Uterus (tissue), 4 donors: Measurements from ENCODE around the gene ATP13A3. TPM values are rescaled to one million over a fixed set of nuclear protein-coding genes. Genes with fewer than 3 reads are reported as not detected.

ENCODE experiments used
- DNase-seq, 2 donors: peaks; one replicate each; pipeline ENCODE4 v3.0.0-alpha.2; 2019 to 2020
- H3K27ac ChIP-seq, 2 donors: fragments of 200-600 bp; sonication (generic); 1 replicate in 1 of 2; 2 replicates in 1 of 2; pipeline ENCODE4 v1.5.1; 2016 to 2018
- H3K27me3 ChIP-seq, 2 donors: fragments of 200-600 bp; sonication (generic); one replicate each; pipeline ENCODE4 v1.5.1; 2018 to 2019; ENCODE audit warnings: control low read depth in 1 of 2
- H3K36me3 ChIP-seq, 2 donors: fragments of 200-600 bp; sonication (generic); one replicate each; pipeline ENCODE4 v1.5.1; 2019; ENCODE audit warnings: control low read depth in 1 of 2
- H3K4me1 ChIP-seq, 2 donors: fragments of 200-600 bp; sonication (generic); one replicate each; pipeline ENCODE4 v1.5.1; 2018 to 2019; ENCODE audit warnings: control low read depth in 1 of 2
- H3K4me3 ChIP-seq, 2 donors: fragments of 200-600 bp; sonication (generic); 1 replicate in 1 of 2; 2 replicates in 1 of 2; pipeline ENCODE4 v1.5.1; 2018 to 2019; ENCODE audit warnings: mild to moderate bottlenecking in 1 of 2
- H3K9me3 ChIP-seq, 2 donors: fragments of 200-600 bp; sonication (generic); one replicate each; pipeline ENCODE4 v1.5.1; 2019; ENCODE audit warnings: control low read depth in 1 of 2
- POLR2A ChIP-seq, 2 donors: fragments of 450-650 bp; IDR thresholded peaks; one replicate each; pipeline ENCODE4 v1.6.1; 2016; ENCODE audit warnings: antibody characterized with exemption in 2 of 2, mild to moderate bottlenecking in 1 of 2, moderate library complexity in 1 of 2
- intact Hi-C: fragments of 100-400 bp; cut with DNase I; formaldehyde crosslinking; loops from one replicate; pipeline ENCODE4 v1.15.1; 2023; ENCODE audit warnings: low total_unique reads
- total RNA-seq, 4 donors: library from RNA; depleted of rRNA in 3 of 4; stranded (reverse); fragments of >200 nt in 3 of 4; gene quantifications; one replicate each; pipeline versions ENCODE4 v1.1.0 to v1.2.4, GENCODE V29; 2014 to 2023
- TF ChIP-seq, protein P1 (sequence below), 4 experiments: fragments of 200-600 bp in 2 of 4; fragments of 450-650 bp in 2 of 4; sonication (generic) in 2 of 4; IDR thresholded peaks; one replicate each; pipeline ENCODE4 v1.5.1; 2016 to 2019; ENCODE audit warnings: antibody characterized with exemption in 4 of 4, mild to moderate bottlenecking in 2 of 4, moderate library complexity in 1 of 4
- donor health status: DM: yes; HTN: yes; CAD: no.

Gene ATP13A3
- total RNA-seq, 4 donors from 2014 or later: 43.3 to 148 (median 82.9) TPM

- Histone ChIP-seq H3K27me3 (no peaks in the 10 kb centered on the region), H3K36me3 (no peaks in the 10 kb centered on the region), H3K4me1 (no peaks in the 10 kb centered on the region), H3K9me3 (no peaks in the 10 kb centered on the region), H3K4me3 (no peak overlapping the region), H3K27ac (no peak overlapping the region)
- TF ChIP-seq, protein P1, sequence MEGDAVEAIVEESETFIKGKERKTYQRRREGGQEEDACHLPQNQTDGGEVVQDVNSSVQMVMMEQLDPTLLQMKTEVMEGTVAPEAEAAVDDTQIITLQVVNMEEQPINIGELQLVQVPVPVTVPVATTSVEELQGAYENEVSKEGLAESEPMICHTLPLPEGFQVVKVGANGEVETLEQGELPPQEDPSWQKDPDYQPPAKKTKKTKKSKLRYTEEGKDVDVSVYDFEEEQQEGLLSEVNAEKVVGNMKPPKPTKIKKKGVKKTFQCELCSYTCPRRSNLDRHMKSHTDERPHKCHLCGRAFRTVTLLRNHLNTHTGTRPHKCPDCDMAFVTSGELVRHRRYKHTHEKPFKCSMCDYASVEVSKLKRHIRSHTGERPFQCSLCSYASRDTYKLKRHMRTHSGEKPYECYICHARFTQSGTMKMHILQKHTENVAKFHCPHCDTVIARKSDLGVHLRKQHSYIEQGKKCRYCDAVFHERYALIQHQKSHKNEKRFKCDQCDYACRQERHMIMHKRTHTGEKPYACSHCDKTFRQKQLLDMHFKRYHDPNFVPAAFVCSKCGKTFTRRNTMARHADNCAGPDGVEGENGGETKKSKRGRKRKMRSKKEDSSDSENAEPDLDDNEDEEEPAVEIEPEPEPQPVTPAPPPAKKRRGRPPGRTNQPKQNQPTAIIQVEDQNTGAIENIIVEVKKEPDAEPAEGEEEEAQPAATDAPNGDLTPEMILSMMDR (IDR thresholded peaks at IDR 0.05): no peak
- TF ChIP-seq POLR2A (IDR thresholded peaks at IDR 0.05): no peak
- intact Hi-C loops: no loop called here
- no peak for DNase-seq
These were observed 22.1 kb downstream of the ATP13A3 start for GRCh38 chr3:194464692-194465091.

DNA sequence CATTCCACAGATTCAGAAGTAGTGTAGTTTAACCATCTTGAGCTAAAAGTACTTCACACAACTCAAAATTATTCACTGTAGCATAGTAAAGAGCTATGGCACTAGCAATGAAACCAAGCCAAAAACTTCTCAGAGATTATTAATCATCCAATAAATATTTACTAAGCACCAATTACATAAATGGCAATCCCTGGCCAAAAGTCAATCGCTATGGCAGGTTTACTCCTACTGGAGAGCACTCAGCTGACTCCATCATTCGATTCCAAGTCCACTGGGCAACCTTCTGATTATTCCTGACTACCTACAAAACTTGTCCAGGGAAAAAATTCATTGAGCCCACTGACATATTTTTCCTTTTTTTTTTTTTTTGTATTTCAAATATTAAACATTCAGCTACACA, 23.9 kb downstream of the ATP13A3 start:
- DNase-seq: no peak
- Histone ChIP-seq H3K4me3 (no peak overlapping the region), H3K4me1 (no peaks in the 10 kb centered on the region), H3K27me3 (no peaks in the 10 kb centered on the region), H3K9me3 (no peaks in the 10 kb centered on the region), H3K36me3 (no peaks in the 10 kb centered on the region), H3K27ac (no peak overlapping the region)
- no peak for TF ChIP-seq POLR2A (IDR thresholded peaks at IDR 0.05)
- TF ChIP-seq, protein P1 (IDR thresholded peaks at IDR 0.05): no peak
- intact Hi-C loops: no loop called here

DNA sequence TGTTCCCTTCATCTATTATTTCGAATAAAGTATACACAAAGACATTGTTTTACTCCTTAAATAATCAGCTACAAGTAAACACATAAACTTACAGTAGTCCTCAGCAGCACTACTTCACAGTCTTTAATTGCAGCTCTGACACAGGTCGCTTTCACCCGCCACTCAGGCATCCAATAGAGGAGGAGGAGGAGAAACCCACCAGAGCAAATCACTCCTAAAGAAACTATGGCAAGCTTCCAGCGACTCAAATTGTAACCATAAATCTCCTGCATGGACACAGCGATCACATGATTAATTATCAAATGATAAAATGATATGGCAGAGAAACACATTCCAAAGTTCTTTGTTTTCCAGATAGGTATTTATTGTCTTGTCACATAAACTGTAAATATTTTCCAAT, 26.2 kb downstream of the ATP13A3 start:
- Histone ChIP-seq H3K27me3 (no peaks in the 10 kb centered on the region), H3K9me3 (no peaks in the 10 kb centered on the region), H3K27ac (no peak overlapping the region), H3K36me3 (no peaks in the 10 kb centered on the region), H3K4me1 (no peaks in the 10 kb centered on the region), H3K4me3 (no peak overlapping the region)
- DNase-seq: no peak
- intact Hi-C loops: no loop called here
- TF ChIP-seq, protein P1 (IDR thresholded peaks at IDR 0.05): no peak
- TF ChIP-seq POLR2A (IDR thresholded peaks at IDR 0.05): no peak

GRCh38 chr3:194458131-194458530, 28.7 kb downstream of the ATP13A3 start:
- H3K27ac ChIP-seq: no peak overlapping the region
- intact Hi-C loops: no loop called here
- H3K4me1 ChIP-seq: no peaks in the 10 kb centered on the region
- no peaks in the 10 kb centered on the region for H3K36me3 ChIP-seq
- H3K27me3 ChIP-seq: no peaks in the 10 kb centered on the region
- DNase-seq: no peak
- no peaks in the 10 kb centered on the region for H3K9me3 ChIP-seq
- TF ChIP-seq, protein P1 (IDR thresholded peaks at IDR 0.05): no peak
- no peak for TF ChIP-seq POLR2A (IDR thresholded peaks at IDR 0.05)
- H3K4me3 ChIP-seq: no peak overlapping the region

DNA sequence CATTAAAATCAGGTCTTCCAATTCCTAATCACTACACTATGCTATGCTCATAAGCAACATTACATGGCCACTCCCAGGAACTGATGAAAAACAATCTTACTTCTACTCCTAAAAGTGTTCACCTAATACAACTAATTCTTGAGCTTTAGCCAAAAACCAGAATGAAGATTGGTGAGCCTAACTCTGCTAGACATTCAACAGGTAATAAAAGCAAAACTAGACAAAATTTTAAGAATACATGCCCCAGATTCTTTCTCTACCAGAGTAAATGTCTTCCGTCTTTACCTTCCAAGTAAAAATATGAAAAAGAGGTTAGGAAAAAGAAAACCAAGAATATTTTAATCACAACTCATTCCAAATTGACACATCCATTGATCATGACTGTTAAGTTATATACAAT, 31.3 kb downstream of the ATP13A3 start:
- H3K27ac ChIP-seq: no peak overlapping the region
- TF ChIP-seq, protein P1 (IDR thresholded peaks at IDR 0.05): no peak
- no peak for TF ChIP-seq POLR2A (IDR thresholded peaks at IDR 0.05)
- intact Hi-C loops: no loop called here
- H3K36me3 ChIP-seq: no peaks in the 10 kb centered on the region
- H3K27me3 ChIP-seq: no peaks in the 10 kb centered on the region
- no peak overlapping the region for H3K4me3 ChIP-seq
- no peaks in the 10 kb centered on the region for H3K9me3 ChIP-seq
- DNase-seq: no peak
- H3K4me1 ChIP-seq: no peaks in the 10 kb centered on the region
